Measurements from ENCODE around the gene PLA2G4C.
A peak's percentile ranks its signal among the peaks of the same experiment; 100 is the strongest.

PLA2G4C gene, protein sequence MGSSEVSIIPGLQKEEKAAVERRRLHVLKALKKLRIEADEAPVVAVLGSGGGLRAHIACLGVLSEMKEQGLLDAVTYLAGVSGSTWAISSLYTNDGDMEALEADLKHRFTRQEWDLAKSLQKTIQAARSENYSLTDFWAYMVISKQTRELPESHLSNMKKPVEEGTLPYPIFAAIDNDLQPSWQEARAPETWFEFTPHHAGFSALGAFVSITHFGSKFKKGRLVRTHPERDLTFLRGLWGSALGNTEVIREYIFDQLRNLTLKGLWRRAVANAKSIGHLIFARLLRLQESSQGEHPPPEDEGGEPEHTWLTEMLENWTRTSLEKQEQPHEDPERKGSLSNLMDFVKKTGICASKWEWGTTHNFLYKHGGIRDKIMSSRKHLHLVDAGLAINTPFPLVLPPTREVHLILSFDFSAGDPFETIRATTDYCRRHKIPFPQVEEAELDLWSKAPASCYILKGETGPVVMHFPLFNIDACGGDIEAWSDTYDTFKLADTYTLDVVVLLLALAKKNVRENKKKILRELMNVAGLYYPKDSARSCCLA

DNA sequence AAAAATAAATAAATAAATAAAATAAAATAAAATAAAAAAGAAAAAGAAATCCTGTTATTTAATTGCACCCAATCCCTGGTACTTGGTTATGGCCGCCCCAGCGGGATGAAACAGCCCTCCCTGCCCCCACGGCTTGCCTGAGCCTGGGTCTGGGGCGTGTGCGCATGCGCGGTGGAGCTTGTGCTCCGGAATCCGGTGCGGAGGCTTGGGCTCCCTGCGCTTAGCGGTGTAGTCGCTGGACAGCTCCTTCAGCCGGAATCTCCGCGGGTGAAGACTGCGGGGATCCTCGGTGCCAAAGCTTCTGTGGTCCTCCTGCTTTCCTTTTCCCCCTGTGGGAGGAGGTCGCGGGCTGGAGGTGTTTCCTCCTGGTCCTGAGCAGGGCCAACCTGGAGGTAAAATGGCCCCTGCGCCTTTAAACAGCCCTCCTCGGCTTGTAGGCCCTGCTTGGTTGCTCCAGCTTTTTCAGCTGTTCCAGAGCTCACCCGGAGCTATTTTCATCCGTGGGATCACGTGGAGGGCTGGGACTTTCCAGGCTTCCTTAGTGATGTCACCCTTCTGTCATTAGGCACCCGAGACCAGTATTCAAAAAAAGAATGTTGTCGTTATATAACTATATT lies at the start of gene PLA2G4C:
TSS of gene PLA2G4C (minus strand) at position 468 of the 617 bp plus-strand sequence. CDS start 4,288 bp downstream, outside the sequence.
- DNase-seq, result peak; percentile 71

DNA sequence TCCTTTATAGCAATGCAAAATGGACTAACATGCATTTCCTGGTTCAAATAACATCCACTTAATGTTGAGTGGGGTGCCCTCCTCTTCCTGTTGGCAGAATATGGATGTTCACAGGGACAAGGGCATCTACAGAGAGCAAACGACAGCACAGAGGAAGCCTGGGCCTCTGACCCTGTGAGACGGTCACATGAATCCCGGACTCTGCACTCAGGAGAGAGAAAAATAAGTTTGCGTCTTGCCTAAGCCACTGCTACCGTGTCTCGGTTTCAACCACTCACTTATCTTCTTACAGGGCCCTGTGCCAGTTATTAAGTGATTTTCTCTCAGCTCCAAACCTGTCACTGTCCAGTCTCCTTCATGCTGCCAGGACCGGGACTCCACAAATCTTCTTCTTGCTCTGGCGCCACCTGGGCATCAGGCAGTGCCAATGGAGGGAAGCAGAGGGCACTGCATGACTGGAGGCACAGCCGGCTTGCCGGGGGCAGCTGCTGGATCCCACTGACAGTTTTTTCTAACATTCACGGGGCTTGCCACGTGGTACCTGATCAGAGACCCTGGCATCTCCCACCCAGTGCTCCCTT lies 47.7 kb upstream of the PLA2G4C start:
- DNase-seq, result no peak

DNA sequence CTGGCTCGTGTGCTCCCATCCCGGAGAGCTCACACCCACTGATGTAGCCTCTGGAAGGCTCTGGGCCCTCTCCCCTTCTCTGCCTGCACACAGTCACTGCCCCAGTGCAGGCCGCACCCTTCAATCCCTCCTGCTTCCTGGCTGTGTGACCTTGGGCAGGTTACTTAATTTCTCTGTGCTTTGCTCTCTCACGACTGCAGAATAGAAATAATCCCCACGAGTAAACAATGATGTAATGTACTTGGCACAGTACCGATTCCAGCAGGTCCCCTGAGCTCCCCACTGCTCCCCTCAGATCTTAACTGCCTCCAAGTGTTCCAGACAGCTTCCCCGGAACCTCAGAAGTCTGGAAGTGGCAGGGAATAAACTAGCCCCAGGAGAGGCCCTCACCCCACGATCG lies 43.4 kb upstream of the PLA2G4C start:
- DNase-seq, result no peak

DNA sequence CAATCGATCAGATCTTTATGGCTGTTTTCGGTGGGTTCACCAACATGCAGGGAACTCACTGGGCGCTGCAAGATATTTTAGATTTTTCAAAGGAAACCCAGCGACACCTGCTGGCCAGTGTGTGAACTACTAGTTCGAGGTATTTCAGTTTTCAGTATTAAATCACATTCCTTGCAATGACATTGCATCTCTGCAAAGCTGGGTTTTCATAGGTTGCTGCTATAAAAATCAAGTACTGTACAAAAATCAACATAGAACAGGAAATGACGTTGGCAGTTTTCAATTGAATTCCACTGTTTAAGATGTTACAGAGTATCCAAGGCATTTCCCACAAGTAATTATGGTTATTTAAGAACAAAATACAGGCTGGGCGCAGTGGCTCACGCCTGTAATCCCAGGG lies 41.9 kb upstream of the PLA2G4C start:
- peak; percentile 32 for DNase-seq

DNA sequence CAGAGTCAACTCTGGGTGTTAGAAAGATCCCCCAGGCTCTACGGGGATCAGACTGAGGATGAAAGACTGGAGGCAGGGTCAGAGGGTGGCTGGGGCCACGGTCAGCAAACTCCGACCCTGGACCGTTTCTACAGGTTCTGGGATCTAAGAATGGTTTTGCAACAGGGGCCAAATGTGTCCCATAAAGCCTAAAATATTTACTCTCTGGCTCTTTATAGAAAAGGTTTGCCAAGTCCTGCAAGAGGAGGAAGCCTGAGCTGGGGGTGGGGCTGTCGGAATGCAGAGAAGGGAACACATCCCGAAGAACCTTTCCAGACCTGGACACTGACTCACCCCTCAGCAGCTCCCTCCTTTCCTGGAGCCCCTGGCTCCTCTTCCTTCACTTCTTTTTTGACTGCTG lies 38.8 kb upstream of the PLA2G4C start:
- DNase-seq, result no peak

DNA sequence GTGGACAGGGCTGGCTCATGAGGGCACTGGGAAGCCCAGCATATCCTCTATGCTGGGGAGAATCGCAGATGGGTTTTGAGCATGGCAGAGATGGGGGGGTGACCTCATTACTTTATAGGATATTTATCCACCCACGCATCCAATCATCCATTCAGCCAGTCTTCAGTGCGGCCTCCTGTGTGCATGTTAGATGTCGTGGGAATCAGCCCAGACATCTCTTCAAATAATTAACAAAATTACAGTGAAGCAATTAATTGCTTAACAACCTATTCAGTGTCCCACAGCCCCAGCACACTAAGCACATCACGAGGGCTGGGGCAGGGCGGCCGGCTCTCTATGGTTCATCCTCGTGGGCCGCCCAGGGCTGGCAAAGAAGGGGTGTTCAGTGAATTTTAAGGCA lies 38.0 kb upstream of the PLA2G4C start:
- DNase-seq, result no peak

DNA sequence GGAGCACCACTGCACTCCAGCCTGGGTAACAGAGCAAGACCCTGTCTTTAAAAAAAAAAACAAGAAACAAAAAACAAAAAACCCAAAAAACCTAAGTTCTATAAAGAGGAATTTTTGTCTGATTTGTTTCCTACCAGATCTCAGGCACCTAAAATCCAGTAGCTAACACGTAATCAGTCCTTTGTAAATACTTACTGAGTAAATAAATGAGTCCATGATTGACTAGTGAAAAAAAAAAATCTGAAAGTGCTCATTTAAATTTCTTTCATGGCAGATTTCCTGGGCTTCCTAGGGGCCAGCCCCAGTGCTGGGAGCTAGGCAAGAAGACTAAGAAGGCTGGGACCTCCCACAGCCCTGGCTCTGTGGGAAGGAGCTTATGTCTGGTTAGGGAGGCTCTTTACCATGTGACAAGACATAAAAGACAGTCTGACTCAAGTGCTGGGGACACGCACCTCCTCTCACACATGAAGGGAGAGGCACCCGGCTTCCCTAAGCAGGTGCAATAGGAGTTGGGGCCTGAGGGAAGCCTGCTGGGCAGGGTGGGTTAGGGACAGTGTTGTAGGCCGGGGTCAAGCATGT lies 37.1 kb upstream of the PLA2G4C start:
- no peak for DNase-seq

DNA sequence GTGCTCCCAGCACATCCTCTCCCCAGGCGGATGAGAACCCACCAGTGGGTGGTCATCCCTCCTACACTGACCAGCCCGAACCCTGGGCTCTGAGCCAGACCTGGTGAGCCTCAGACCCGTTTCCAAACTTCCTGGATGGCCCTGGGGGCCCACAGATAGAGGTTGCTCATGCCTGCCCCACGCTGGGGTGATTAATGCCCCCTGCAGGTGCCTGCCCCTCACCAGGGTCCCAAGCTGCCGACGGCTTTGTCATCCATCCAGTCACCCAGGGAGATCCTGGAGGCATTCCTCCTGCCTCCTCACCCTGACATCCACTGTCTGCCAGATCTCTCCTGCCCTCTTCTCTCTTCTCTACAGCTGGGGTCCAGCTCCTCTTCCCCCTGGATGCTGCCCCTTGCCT lies 28.4 kb upstream of the PLA2G4C start:
- no peak for DNase-seq

DNA sequence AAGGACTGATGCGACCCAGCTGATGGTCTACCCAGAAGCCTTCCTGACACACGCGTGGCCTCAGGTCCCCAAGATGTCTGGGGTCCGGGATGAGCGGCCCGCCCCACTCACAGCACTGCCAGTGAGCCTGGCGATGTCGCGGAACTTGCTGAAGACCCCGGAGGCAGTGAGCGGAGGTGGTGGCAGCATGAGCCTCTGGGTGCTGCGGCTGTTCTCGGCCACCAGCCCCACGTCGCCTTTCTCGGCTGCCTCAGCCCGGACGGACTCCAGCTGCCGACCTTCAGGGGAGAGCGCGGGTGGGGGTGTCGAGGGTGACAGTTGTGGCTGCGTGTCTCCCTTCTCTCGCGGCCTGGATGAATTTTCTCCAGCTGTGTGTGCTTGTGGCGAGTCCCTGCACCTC lies 26.8 kb upstream of the PLA2G4C start:
- no peak for DNase-seq

DNA sequence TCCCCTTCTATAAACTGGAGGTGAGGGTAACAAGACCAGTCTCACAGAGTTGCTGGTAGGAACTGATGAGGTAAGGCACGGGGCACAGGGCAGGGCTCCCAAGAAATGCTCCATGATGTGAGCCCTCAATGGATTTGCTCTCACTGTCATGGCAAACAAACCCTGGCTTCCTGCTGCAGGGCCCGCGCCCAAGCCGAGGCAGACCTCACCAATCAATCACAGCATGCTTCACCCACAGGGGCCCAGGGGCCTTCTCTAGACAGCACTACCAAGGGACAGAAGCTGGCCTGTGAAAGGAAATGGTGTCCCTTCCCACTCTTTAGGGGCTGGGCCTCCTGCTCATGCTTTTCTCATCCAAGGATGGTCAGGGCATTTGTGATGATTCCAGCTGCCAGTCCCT lies 25.9 kb upstream of the PLA2G4C start:
- no peak for DNase-seq

DNA sequence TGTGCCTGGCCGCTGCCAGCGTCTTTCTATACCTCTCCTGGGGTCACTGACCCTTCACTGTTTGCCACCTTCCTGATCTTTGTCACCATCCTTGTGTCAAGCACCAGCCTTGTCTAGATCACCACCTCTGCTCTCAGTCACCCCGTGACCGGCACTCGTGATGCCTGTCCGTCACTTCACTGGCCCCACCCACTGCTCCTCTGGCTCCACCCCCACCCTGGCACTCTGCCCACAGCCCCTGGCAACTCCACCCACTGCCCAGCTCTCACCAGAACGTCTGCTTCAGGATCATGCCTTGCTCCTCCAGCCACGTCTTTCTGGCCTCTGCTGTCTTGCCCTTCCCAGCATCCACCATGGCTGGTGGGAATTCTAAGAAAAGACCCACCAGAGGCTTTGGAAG lies 24.8 kb upstream of the PLA2G4C start:
- no peak for DNase-seq

DNA sequence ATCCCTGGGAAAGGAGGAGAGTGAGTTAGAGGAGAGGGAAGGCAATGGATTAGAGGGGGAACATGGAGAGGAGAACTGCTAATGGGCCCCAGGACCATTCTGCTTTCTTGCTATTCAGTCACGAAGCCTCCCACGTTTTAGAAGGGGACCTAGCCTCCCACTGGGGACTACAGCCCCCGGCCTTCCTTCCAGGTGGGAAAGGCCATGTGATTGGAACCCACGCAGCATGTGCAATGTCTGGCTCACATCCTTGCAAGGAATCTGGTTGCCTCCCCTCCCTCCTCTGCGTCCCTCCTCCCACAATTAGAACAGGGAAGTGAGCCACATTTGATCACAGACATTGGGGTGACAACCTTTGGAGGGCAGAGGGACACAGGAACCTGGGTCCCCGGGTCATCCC lies 22.5 kb upstream of the PLA2G4C start:
- no peak for DNase-seq

DNA sequence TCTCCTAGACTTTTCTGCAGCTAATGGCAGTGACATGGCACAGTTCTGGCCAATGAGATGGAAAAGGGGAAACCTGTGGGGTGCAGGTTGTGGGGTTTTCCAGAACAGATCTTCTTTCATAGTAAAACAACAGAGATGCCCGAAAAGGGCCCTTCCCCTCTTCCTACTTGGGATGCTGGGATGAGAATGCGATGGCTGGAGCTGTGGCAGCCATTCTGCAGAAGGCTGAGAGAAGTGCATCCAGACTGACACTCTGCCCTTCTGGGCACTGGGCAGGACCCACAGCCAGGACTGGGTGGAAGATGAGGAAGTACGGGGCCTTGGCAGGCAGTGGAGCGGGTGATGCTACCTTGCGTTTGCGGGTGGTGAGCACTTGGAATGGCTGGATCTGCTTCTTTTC lies 16.9 kb upstream of the PLA2G4C start:
- no peak for DNase-seq

DNA sequence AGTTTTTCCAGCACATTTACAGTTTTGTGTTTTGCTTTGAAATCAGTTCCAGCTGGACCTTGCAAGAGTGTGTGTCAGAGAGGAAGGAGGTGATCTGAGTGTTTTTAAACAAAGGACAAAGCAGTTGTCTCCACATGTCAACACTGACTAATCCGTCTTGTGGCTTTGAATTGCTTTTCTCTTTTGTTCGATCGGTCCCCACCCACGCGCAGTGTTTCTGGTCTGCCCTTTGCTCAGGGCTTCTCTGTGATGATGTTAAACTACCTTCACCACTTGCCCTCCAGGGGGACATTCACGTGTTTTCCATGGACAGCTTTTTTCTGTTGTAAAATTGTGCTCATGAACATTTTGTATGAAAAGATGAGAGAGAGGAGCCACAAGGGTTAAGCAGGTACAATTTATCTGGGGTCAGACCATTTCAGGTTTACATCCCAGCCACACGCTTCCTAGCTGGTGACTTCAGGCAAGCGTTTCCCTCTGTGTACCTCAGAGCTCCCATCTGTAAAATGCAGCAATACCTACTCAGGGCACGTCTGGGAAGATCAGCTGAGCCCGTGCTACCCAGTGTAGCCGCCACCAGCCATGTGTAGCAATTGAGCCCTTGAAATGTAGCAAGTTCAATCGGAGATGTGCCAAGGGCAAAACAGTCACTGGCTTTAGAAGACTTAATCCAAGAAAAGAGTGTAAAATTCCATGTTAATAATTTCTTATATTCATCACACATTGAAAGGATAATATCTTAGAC lies 13.5 kb upstream of the PLA2G4C start:
- DNase-seq, result no peak

DNA sequence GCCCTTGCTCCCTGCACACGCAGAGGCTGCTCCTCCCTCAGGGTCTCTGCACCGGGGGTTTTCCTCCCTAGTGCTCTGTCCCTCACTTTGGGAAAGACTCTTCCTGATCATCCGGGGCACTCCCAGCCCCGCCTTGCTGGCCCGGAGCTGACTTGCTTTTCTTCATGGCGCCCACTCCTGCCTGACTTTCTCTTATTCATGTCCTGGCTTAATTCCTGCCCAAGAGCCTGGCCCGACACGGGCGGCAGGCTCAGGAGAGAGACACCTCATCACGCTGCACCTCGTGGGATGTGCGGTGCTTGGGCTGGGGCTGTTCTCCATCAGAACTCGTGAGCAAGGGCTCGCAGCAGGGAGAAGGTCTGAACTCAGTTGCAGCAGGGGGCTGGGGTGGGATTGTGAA lies 11.8 kb upstream of the PLA2G4C start:
- DNase-seq, result no peak

DNA sequence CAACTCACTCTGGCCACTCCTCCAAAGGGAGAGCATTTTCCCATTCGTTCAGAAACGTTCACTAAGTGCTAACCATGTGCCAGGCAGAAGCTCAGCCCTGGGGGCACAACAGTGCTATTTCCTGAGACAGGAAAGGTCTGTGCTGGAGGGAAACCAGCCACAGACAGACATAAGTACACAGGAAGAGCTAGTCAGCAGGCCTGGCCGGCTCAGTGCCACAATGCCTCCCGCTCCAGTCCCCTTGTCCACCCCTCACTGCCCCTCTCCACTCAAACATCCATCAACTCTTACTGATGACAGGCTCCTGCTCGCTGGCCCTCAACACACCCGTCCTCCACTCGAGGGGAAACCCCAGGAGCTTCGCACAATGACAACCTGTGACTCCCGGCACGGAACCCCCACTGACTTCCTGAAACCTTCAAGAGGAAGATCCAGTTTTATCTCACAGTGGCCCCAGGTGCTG lies 11.3 kb upstream of the PLA2G4C start:
- no peak for DNase-seq

DNA sequence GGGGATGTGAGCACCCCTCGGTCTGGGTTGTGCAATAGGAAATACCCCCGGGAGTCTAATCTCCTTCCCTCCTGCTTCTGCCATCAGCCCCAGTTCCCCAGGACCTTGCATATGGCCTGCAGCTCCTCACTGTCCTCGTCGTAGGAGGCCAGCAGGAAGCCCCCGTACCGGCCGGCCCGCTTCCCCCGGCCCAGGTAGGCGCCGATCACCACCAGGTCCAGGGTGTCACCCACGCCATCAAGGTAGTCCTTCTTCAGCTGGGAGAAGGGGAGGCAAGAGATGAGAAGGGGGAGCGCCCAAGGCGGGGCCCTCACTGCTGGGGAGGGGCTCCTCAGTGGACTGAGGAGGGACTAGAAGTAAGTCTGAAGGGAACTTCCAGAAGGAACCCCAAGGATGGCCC lies 10.4 kb upstream of the PLA2G4C start:
- no peak for DNase-seq

DNA sequence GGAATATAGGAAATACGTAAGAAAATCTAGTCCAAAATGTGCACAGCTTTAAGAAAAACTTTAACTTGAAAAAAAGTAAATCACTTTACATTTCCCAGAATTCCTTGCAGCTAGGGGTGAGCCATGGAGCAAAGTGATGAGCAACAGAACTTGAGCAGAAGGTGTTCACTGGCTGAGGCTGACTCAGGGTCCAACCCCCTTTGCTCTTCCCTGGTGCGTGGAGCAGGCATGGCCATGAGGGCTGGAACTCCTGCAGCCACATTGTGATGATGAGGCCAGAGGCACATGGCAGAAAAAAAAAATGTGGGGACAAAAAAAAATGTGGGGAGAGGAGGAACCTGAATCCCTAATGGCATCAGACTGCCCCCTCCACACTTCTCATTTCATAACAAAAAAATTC lies 9.9 kb upstream of the PLA2G4C start:
- DNase-seq, result no peak

DNA sequence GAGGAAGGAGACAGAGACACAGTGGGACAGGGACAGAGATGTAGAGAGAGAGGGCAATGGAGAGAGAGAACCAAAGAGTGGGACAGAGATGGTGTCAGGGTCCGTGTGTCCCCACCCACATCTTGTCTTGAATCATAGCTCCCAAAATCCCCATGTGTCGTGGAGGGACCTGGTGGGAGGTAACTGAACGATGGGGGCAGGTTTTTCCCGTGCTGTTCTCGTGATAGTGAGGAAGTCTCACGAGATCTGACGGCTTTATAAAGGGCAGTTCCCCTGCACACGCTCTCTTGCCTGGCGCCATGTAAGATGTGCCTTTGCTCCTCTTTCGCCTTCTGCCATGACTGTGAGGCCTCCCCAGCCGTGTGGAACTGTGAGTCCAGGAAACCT lies 7.5 kb upstream of the PLA2G4C start:
- DNase-seq, result no peak

DNA sequence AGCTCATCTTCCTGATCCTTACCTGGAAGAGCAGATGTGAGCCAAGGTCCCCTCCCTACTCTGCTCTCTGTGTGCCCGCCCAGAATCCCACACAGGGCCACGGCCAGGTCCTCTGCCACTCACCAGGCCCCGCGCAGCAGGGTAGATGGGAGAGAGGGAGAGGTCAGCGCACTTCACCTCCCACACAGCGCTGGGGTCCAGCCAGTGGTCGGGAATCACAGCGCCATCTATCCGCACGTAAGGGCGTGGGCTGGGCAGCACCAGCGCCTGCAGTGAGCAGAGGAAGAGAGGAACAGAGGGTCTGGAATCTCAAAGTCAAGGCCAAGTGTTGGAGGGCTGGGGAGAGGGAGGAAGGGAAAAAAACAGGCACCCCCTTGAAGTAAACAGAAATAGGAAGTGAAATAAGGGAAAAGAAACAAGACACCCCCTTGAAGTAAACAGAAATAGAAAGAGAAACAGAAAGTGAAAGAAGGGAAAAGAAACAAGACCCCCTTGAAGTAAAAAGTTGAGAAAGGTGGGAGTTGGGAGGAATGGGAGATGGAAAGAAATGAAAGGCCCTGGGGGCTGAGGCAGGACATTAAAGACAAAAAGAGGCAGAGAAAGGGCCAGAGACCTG lies 7.0 kb upstream of the PLA2G4C start:
- no peak for DNase-seq

DNA sequence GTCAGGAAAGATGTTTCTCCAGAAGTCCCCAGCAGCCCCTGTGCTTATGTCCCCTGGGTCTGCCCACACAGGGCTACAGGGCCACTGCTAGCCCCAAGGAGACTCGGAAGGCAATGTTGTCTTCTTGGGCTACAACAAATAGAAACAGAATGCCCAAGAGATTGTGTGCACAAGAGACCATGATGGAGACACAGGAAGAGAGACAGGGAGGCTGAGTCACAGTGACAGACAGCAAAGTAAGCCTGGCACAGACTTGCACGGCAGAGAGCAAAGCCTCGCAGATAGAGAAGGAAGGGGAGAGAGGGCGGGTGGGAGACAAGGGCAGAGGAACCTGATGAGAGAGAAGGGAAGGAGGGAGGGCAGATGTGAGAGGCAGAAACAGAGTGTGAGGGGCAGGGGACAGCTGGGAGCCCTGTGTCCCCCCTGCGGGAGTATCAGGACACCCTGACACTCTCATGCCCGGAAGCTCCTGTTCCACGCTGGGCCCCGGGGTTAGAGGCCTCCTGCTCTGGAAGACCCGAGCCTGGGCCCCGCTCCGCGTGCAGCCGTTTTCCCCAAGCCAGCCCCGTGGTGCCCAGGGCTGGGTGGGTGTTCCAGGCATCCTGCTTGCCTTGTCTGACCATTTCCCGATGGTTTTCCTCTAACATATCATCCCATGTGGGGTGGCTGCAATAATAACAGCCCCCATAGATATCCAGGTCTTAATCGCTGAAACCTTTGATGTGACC lies 2.7 kb upstream of the PLA2G4C start:
- DNase-seq, result no peak

DNA sequence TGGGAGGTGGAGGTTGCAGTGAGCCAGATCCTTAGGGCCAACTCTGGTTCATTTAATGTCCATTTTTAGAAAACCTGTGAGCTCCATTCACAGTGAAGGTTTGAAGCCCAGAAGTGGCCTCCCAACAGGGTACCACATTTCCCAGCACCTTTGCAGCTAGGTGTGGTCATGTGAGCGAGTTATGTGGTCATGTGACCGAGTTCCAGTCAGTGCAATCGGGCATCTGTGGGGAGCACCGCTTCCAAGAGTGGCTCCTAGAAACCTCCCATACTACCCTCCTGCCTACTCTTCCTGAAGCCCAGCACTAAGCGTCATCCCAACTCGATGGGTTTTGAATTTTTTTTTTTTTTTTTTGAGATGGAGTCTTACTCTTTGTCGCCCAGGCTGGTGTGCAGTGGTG lies 663 bp upstream of the PLA2G4C start:
- no peak for DNase-seq
